ENCODE measurements around the gene ITIH3. TPM values are rescaled to one million over a fixed set of nuclear protein-coding genes. Genes with fewer than 3 reads are reported as not detected.
A peak's percentile ranks its signal among the peaks of the same experiment; 100 is the strongest.

The ITIH3 gene
- total RNA-seq, 1 experiment from 2014 or later = 0.37 TPM

DNA sequence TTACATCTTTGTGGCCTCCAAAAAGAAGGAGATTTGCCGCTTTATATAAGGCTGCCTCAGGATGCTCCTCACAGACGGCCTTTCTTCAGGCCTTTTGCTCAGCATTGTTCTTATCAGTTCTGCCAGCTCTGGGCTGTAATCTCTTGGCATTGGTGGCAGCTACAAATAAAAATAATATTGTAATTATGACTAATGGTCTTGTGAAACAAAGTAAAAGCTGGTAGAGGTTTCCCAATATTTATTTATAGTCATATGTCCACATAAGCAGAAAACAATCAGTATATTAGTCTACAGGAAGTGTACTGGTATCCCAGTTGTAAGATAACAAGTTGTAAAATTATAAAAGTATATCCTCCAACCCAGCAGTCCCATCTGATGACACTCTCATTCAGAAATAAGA is 31.1 kb upstream of the ITIH3 start (continued):
- TF ChIP-seq, protein P1, sequence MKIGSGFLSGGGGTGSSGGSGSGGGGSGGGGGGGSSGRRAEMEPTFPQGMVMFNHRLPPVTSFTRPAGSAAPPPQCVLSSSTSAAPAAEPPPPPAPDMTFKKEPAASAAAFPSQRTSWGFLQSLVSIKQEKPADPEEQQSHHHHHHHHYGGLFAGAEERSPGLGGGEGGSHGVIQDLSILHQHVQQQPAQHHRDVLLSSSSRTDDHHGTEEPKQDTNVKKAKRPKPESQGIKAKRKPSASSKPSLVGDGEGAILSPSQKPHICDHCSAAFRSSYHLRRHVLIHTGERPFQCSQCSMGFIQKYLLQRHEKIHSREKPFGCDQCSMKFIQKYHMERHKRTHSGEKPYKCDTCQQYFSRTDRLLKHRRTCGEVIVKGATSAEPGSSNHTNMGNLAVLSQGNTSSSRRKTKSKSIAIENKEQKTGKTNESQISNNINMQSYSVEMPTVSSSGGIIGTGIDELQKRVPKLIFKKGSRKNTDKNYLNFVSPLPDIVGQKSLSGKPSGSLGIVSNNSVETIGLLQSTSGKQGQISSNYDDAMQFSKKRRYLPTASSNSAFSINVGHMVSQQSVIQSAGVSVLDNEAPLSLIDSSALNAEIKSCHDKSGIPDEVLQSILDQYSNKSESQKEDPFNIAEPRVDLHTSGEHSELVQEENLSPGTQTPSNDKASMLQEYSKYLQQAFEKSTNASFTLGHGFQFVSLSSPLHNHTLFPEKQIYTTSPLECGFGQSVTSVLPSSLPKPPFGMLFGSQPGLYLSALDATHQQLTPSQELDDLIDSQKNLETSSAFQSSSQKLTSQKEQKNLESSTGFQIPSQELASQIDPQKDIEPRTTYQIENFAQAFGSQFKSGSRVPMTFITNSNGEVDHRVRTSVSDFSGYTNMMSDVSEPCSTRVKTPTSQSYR (CRISPR knock-in tag; IDR thresholded peaks at IDR 0.05) = no peak
- TF ChIP-seq ZNF121 (CRISPR knock-in tag; IDR thresholded peaks at IDR 0.05) (no peak), ZNF423 (CRISPR knock-in tag; IDR thresholded peaks at IDR 0.05) (no peak), RELA (CRISPR knock-in tag; IDR thresholded peaks at IDR 0.05; ENCODE audit: borderline replicate concordance) (no peak), FOXP1 (CRISPR knock-in tag; IDR thresholded peaks at IDR 0.05; ENCODE audit: borderline replicate concordance) (no peak), NR3C1 (CRISPR knock-in tag; conservative IDR thresholded peaks at IDR 0.05; ENCODE audit: low read depth) (no peak), MYBL2 (CRISPR knock-in tag; IDR thresholded peaks at IDR 0.05) (no peak)
- TF ChIP-seq, protein P2, sequence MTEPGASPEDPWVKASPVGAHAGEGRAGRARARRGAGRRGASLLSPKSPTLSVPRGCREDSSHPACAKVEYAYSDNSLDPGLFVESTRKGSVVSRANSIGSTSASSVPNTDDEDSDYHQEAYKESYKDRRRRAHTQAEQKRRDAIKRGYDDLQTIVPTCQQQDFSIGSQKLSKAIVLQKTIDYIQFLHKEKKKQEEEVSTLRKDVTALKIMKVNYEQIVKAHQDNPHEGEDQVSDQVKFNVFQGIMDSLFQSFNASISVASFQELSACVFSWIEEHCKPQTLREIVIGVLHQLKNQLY (CRISPR knock-in tag; IDR thresholded peaks at IDR 0.05) = no peak
- TF ChIP-seq, protein P3, sequence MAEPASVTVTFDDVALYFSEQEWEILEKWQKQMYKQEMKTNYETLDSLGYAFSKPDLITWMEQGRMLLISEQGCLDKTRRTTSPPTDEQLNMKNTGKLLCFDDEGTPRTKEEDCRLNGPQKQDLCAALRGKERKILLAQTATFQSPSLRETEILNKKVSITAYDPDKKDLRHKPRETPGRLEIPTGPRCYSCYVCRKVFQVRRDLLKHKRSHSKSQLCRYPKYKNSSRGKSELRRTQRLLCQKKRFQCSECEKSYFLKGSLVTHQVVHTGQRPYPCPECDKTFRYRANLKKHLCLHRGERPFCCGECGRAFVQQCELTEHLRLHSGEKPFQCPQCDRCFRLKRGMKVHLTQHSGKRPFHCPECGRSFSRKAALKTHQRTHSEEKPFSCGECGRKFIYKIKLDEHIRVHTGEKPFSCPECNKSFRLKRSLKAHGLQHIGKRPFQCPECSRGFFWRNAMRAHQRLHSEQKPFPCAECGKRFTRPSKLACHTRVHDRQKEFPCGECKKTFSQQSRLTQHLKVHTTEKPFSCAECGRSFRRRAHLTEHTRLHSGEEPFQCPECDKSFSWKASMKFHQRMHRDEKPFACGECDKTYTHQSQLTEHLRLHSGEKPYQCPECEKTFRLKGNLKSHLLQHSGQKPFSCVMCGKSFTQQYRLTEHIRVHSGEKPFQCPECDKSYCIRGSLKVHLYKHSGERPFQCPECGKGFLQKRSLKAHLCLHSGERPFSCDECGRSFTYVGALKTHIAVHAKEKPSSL (CRISPR knock-in tag; conservative IDR thresholded peaks at IDR 0.05) = no peak

GRCh38 chr3:52769786-52770455 is 24.7 kb upstream of the ITIH3 start:
- CTCF ChIA-PET = interaction anchor here (0.7 to 3.3 kb wide), 6 partner anchors 23 to 277 kb away, joined by 3 to 46 read pairs (median 18); no protein-coding TSS in a partner anchor
- POLR2A ChIA-PET = interaction anchor here (1.1 to 1.4 kb wide), 2 partner anchors 14 to 319 kb away, joined by 4 read pairs; no protein-coding TSS in a partner anchor
- Mint-ChIP-seq H3K4me1 (peaks cover 6% of the 10 kb centered on the region), H3K27ac (peak overlapping the region; percentile 66), H3K4me3 (peak overlapping the region; percentile 90), H3K36me3 (peaks cover 22% of the 10 kb centered on the region), H3K27me3 (ENCODE audit: low read depth) (no peaks in the 10 kb centered on the region), H3K9me3 (no peaks in the 10 kb centered on the region)
- peak; percentile 2; the same call in 1 of the 2 replicates for ATAC-seq
- no peak for DNase-seq (ENCODE audit: low spot score)
- TF ChIP-seq AFF4 (CRISPR knock-in tag; IDR thresholded peaks at IDR 0.05; ENCODE audit: borderline replicate concordance) (no peak), HMGA2 (CRISPR knock-in tag; IDR thresholded peaks at IDR 0.05) (no peak), CBFB (CRISPR knock-in tag; IDR thresholded peaks at IDR 0.05; ENCODE audit: low read depth) (no peak), MXD4 (CRISPR knock-in tag; IDR thresholded peaks at IDR 0.05; ENCODE audit: borderline replicate concordance) (no peak), ZNF671 (CRISPR knock-in tag; IDR thresholded peaks at IDR 0.05) (no peak), ELF4 (CRISPR knock-in tag; IDR thresholded peaks at IDR 0.05; ENCODE audit: low read depth) (no peak), ZNF138 (CRISPR knock-in tag; conservative IDR thresholded peaks at IDR 0.05) (no peak), NR2C2 (CRISPR knock-in tag; IDR thresholded peaks at IDR 0.05) (no peak), JUN (CRISPR knock-in tag; IDR thresholded peaks at IDR 0.05) (no peak)
- TF ChIP-seq, protein P4, sequence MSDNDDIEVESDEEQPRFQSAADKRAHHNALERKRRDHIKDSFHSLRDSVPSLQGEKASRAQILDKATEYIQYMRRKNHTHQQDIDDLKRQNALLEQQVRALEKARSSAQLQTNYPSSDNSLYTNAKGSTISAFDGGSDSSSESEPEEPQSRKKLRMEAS (CRISPR knock-in tag; IDR thresholded peaks at IDR 0.05) = no peak

Data from WTC11 (cell line).